GM19351 (cell line): Measurements from ENCODE around the gene PTPRE.

Experiments used
- ATAC-seq: cut with Tn5 transposase; IDR thresholded peaks from one replicate; pipeline ENCODE4 v1.9.1; 2021; ENCODE audit warnings: mild to moderate bottlenecking, moderate library complexity; ENCODE audit not compliant: unreplicated experiment

The PTPRE gene

DNA sequence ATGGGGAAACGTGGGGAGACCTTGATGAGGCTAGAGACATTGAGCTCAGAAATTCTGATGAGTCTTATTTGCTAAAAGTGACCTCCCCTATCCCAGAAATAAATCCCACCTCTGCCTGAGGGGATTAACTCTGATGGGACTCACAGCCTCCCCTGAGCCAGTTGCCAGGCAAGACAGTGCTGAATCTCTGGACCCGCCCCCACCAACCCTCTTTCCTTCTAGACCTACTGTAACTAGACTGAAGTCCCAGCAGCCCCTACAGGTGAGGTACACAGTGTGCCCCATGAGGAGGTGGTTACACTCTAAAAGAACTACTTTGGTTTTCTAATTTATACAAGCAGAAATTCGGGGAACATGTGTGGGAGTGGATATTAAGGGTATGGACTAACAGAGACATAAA is 42.9 kb downstream of the PTPRE start:
- no peak for ATAC-seq

- ATAC-seq: no peak
These were observed 45.1 kb downstream of the PTPRE start for GRCh38 chr10:127951861-127952574.

DNA sequence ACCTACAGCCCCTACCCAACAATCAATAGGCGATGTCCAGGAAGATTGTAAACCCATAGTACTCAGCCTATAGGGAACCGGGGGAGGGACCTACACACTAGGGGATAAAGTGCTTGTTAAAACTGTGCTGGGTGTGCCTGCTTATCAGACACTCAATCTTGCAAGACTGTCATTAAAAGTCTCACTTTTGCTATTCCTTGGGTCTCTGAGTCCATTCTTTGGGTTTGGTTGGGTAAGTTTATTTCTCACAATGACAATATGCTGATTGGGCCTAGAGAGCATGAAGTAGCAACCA is 45.6 kb downstream of the PTPRE start:
- no peak for ATAC-seq

DNA sequence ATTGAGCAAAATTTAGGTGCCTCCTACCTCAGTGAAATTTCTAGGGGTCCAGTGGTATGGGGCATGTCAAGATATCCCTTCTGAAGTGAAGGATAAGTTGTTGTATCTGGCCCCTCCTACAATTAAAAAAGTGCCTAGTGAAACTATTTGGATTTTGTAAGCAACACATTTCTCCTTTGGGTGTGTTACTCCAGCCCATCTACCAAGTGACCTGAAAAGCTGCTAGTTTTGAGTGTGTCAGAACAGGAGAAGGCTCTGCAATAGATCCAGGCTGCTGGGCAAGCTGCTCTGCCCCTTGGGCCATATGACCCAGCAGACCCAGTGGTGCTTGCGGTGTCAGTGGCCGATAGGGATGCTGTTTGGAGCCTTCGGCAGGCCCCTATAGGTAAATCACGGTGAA is 46.0 kb downstream of the PTPRE start:
- ATAC-seq: no peak

DNA sequence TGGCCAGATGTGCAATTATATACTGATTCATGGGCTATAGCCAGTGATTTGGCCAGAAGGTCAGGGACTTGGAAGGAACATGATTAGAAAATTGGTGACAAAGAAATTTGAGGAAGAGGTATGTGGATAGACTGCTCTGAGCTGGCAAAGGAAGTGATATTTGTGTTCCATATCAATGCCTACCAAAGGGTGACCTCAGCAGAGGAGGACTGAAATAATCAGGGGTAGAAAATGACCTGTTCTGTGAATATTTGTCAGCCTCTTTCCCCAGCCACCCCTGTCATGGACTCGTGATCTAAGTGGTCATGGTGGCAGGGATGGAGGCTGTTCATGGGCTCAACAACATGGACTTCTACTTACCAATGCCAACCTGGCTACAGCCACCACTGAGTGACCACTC is 47.0 kb downstream of the PTPRE start:
- ATAC-seq: no peak

- ATAC-seq: no peak
These were observed 52.5 kb downstream of the PTPRE start for GRCh38 chr10:127959428-127959827.

DNA sequence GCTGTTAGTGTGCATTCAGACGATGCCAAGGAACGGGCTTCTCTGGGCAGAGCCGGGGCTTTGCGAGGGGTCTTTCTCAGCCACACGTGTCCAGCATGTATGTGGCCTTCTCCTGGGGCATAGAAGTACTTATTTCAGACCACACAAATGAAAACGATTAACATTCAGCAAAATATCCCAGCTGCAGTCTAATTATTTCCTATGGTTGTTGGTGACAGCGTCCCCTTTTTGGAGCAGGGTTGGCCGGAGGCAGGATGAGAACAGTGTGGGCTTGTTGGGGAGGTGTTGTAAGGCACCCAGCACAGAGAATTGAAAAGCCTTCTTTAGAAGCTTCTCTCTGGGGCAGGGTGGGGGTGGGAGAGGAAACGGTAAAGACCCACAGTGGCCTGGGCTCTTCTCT is 54.2 kb downstream of the PTPRE start:
- no peak for ATAC-seq

DNA sequence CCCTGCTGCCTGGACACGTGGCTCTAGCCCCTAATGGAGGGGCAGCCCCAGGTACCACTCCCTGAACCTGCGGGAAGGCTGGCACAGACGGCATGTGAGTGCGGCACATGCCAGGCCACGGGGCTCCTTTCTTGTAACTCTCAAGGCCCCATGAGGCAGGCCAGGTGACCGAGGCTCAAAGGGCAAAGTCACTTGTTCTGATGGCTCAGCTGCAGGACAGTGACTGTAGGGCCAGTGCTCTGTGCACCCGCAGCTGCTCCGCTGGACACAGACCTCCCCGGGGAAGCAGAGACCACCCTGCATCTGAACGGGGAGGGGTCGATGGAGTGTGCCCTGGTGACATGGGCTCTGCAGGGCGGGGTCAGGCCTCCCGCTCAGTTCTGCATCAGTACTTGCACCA is 55.3 kb downstream of the PTPRE start:
- ATAC-seq: no peak

DNA sequence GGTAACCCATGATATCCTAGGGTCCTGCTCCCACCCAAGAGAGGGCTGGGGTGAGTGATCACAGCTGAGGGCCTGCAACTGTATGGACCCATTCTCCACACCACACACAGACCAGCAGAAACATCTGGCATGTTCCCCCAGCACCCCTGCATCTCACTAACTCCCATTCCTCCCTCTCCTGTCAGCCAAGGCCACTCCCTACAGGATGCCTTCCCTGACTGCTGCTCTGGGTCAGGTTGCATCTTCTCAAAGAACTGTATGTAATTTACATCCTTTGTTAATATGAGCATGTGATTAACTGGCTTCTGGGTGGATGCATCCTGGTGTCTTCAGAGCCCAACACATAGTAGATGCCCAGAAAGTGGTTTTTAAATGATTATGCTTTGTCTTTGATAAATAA is 56.2 kb downstream of the PTPRE start:
- no peak for ATAC-seq

DNA sequence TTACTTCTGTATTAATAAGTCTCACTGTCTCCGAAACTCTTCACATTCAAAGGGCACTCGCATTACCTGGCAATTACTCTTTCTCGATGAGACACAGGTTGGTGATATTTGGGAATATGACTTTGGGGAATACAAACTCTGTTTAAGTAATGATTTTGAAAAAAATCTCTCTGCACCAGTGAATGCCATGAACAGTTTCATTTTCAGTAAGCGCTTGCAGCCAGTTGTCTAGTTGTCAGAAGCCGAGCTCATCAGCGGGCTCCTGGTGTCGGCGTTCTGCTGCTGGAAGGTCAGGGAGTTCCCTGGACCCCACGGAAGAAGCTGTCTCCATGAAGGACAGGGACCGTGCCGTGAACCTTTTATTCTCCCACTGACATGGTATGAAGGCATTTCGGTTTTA is 57.7 kb downstream of the PTPRE start:
- ATAC-seq: peak; percentile 60

GRCh38 chr10:127966875-127967274 is 60.0 kb downstream of the PTPRE start:
- ATAC-seq: no peak

- ATAC-seq: no peak
These were observed 61.1 kb downstream of the PTPRE start for GRCh38 chr10:127968027-127968441.

- no peak for ATAC-seq
These were observed 61.8 kb downstream of the PTPRE start for GRCh38 chr10:127968659-127969058.

DNA sequence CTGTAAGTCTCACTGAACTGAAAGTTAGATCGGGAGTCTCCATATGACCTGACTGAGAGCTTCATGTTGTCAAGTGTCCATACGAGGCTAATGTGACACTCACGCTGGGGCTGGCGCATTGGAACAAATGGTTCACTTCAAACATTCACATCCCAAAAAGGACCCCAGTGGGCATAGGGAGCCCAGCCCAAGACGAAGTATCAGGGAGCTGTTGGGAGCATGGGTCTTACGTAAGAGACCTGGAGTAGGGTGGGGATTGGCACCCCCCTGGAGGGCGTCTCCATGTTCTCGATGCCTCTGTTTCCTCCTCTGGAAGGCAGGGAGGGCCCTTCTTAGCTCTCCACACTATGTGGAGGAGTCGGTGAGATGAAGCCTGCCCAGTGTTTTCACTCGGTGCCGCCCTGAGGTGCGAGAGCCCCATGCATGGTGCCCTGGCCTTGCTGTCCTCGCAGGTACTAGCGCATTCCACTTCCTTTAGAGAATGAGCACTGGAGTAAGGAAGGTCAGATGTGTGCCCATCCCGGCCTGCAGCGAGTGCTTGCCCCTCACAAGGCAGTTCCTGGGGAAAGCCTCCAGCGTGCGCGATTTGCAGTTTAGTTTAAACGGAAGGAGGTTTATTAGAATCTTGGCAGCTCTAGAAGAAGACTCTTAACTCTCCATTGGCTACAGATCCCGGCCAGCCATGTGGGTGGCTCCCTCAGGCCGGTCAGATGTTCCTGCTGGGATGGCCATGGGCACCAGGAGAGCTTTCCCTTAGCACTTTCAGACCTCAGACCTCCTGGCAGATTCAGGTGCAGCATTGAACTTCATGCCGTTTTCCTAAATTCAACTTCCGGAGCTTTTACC is 64.4 kb downstream of the PTPRE start:
- ATAC-seq: no peak

DNA sequence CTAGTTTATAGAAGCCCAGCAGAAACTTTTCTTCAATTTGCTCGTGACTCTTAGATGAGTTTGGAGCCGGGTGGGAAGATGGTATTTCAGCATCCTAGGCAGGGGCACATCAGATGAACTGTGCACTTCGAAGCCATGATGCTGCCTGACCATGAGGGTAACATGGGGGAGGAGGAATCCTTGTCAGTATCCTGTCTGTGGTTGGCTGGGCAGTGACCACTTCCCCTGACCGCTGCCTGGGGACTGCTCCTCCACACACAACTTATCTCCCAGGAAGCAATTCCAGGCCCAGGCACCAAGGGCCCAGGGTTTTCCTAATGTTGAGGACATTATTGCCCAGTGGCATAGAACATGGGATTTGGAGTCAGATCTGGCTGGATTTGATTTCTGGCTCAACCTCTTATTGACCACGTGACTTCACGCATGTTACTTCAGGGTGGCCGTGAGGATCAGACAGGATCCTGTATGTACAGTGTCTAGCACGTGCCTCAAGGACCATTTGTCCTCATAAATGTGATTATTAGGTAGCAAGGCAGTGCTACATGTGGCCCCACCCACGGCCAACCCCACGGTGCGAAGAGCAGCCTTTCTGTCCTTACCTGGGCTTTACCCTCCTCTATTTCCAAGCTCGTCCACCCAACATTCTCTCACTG is 65.2 kb downstream of the PTPRE start:
- ATAC-seq: no peak

- ATAC-seq: no peak
These were observed 66.0 kb downstream of the PTPRE start for GRCh38 chr10:127972751-127973357.

- ATAC-seq: no peak
These were observed 66.9 kb downstream of the PTPRE start for GRCh38 chr10:127973791-127974311.

GRCh38 chr10:127974911-127975310 is 68.0 kb downstream of the PTPRE start:
- no peak for ATAC-seq

DNA sequence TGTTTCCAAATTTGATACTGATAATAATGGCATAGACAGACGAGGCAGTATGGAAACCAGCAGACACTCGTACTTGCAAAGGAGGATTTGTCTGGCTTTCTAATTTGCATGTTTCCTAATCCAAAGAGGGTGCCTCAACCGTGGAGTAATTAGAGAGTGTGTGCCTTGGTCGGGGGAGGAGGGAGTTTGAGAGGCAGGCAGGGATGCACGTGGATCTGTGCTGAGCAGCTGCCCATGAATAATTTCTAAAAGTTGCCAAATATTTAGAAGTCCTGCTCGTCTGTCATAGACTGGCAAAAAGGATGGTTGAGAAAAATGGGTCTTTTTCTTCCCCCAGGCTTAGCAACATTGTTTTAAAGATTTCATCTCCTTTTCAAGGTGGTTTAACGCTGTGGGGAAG is 69.4 kb downstream of the PTPRE start:
- ATAC-seq: no peak

GRCh38 chr10:127976701-127977356 is 69.9 kb downstream of the PTPRE start:
- ATAC-seq: no peak
